GM18873 (cell line): ENCODE data around the gene KRTAP5-2.
"Not testable (repeated sequence)": the region's sequence is repeated elsewhere in the genome, so short reads cannot be mapped to it uniquely, and the experiment has no call there.

ENCODE experiments used
- ATAC-seq: cut with Tn5 transposase; IDR thresholded peaks from one replicate; pipeline ENCODE4 v1.9.1; 2021; ENCODE audit warnings: mild to moderate bottlenecking, moderate library complexity, moderate number of reproducible peaks; ENCODE audit not compliant: unreplicated experiment, low FRiP score

Gene KRTAP5-2

DNA sequence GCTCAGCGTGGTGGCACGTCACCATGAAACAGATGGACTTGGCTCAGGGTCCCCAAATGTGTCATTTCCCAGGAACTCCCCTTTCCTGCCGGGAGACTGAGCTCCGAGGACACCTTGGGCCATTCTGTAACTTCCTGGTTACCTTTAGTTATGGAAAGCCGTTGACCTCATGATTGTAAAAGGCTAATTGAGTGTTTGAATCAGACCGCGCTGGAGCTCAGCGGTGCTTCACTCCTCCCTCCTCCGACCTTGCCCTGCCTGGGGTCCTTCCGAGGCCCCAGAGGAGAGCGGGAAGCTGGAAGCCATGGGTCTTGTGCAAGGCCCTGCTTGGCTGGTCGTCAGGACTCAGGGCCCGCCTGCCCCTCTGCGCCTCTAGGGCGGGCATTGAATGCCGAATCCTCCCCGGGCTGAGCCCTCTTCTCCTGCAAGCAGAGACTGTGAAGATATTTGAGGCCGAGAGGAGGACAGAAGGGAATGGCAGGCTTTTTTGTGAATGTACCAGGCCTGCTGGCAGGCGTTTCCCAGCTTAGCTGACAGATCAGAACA lies 1.4 kb downstream of the KRTAP5-2 start:
- not testable (repeated sequence) for ATAC-seq

GRCh38 chr11:1595994-1596575 lies 2.0 kb downstream of the KRTAP5-2 start:
- not testable (repeated sequence) for ATAC-seq

DNA sequence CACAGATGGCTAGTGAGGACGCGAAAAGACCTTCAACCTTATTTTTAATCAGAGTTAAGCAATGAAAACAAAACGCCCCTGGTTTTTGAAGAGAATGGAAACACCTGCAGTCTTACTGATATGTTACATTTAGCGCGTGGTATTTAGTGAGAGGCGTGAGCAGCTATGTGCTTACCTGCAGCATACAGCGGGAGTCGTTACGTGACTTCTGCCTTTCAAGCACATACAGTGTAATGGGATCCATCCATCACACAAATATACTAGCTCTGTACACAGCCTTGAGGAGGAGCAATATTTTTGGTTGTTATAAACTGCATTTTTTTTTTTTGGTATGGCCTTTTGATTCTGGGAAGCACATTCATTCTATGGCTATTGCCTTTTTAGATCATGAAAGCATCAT lies 5.5 kb downstream of the KRTAP5-2 start:
- ATAC-seq = no peak

GRCh38 chr11:1589996-1590395 lies 8.1 kb downstream of the KRTAP5-2 start:
- ATAC-seq = no peak

- ATAC-seq = not testable (repeated sequence)
Observed at GRCh38 chr11:1589191-1589963, 8.7 kb downstream of the KRTAP5-2 start.

DNA sequence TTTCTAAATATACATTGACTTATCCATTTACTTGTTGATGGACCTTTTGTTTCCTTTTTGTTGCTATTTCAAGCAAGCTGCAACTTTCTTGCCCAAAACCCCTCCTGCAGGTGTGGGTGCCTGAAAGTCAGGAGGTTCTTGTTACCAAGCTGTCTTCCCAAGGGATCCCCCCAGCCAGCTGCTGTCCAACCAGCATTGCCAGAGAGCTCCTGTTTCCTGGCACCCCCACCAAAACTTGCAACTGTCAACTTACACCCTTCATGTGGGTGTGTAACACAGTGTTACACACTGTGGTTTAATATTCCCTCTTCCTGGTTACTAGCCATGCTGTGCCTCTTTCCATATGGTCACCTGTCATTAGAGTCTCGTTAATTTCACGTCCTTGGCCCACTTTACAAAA lies 11.4 kb downstream of the KRTAP5-2 start:
- no peak for ATAC-seq

GRCh38 chr11:1584661-1585370 lies 13.3 kb downstream of the KRTAP5-2 start, which contains the start of gene KRTAP5-1:
KRTAP5-1 (minus strand) TSS chr11:1585283; CDS start chr11:1585249, 34 bp downstream.
- not testable (repeated sequence) for ATAC-seq

GRCh38 chr11:1582909-1583308 lies 15.2 kb downstream of the KRTAP5-2 start:
- not testable (repeated sequence) for ATAC-seq

DNA sequence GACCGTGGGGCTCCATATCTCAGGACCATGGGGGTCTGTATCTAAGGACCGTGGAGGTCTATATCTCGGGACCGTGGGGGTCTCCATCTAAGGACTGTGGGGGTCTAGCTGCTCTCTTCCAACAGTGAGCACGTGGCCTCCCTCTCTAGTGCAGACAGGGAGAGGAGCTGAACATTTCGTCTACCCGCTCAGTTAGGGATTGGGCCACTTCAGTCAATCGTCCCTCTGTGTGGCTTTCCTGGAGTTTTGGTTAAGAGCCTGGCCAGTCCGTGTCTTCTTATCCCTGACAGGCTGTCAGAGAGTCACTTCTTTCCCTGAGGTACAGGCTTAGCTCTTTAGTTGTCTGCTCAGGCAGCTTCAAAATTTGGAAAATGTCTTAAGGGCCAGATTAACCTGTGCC lies 16.1 kb downstream of the KRTAP5-2 start:
- no peak for ATAC-seq

GRCh38 chr11:1576825-1577224 lies 21.3 kb downstream of the KRTAP5-2 start:
- no peak for ATAC-seq

DNA sequence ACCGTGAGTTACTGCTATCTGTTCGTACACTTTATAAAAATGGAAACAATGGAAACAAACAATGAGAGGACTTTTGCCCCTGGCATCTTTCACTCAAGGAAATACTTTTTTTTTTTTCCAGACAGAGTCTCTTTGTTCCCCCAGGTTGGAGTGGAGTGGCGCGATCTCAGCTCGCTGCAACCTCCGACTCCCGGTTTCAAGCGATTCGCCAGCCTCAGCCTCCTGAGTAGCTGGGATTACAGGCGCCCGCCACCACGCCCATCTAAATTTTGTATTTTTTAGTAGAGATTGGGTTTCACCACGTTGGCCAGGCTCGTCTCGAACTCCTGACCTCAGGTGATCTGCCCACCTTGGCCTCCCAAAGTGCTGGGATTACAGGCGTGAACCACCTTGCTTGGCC lies 22.3 kb downstream of the KRTAP5-2 start:
- not testable (repeated sequence) for ATAC-seq

DNA sequence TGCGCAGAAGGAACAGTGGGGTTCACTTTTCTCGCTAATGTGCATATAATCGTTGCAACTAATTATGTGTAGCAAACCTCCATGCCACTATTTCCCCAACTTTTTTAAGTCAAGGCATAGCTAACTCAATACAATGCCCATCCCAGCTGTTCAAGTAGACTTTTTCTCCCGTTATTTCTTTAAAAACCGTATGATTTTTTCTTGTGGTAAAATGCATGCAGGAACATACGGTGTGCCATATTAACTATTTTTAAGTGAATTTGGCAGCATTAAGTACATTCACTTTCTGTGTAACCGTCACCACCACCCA lies 23.2 kb downstream of the KRTAP5-2 start:
- ATAC-seq = no peak

DNA sequence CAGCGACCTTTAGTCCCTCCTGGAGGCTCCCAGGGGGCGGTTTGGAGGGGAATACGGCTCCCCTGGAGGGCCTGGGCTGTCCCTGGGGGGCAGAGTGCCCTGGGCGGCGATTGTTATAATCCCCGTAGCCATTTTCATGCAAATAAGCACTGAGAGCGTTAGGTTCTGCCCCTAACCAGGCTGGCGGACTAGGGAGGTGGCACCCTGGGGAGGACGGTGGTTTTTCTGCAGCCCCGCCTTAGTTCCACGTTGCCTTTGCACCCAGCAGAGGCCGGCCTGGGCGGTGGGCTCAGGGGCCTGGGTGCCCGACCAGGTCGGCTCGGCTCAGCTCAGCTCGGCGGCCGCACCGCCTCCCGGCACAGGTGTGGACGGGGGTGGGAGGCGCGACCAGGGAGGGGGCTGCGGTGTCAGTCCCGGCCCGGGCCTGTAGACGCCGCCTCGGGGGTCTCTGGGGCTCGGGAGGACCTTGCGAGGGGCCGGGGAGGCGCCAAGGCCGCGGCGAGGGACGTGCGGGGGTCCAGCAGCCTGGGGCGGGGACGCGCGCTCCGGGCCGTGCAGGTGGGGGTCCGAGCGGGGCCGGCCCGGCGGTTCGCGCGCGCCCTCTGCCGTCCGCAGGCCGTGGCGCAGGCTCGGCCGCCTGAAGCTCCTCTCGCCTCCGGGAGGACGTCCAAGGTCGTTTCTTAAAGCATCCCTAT lies 23.7 kb downstream of the KRTAP5-2 start:
- ATAC-seq = no peak

GRCh38 chr11:1573903-1574237 lies 24.2 kb downstream of the KRTAP5-2 start:
- no peak for ATAC-seq

DNA sequence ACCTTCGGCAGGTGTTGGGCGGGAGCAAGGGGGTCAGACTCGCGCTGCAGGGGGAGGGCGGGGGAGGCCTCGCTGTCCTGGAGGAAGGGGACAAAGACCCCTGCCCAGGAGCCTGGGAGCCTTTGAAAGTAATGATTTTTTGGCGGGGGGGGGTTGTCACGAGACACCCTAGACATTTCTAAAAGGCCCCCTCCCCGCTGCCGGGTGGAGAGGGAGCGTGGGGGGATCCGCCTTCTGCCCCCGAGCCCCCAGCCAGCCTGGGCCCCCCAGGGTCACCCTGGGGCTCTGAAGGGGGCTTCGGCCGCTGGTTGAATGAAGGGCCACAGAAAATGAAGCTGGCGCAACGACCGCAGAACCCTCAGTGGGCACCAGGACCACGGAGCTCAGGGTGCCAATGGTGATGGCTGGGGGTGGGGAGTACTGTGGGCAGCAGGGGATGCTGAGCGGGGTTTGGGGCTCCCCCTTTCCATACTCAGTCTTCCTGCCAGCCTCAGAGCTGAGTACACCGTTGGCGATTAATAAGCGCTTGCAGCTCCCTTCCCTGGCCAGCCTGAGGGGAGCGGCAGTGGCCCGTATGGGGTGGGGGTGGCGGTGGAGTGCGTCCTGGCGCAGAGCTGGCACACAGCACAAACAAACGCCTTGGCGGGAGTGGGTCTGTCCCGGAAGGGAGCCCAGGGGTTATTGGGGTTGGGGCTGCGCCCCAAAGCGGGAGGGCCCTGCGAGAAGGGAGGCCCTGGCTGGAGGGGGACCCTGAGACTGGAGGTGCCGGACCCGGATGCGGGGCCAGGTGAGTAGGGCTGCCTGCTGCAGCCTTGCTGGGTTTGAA lies 24.8 kb downstream of the KRTAP5-2 start:
- ATAC-seq = no peak

- no peak for ATAC-seq
Observed at GRCh38 chr11:1572197-1573076, 25.7 kb downstream of the KRTAP5-2 start, which contains the start of gene DUSP8. DUSP8 (minus strand) TSS chr11:1572271; CDS start chr11:1565826, 6,445 bp downstream.

DNA sequence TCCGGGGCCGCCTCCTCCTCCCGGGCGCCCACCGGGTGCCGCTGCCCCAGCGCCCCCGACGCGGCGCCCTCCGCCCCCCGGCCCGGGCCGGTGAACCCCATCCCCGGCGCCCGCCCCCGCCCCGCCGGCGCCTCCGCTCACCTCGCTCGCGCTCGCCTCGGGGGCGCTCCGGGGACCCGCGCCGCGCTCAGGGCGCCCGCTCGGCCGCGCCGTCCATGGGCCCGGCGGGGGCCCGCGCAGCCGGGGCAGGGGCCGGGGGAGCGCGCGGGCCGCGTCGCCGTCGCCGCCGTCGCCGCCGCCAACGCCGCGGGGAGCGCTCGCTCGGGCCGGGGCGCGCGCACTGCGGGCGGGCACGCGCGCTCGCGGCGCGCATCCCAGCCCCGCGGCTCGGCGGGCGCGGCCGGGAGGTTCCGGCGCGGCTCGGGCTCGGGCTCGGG lies 26.3 kb downstream of the KRTAP5-2 start:
- ATAC-seq = no peak

DNA sequence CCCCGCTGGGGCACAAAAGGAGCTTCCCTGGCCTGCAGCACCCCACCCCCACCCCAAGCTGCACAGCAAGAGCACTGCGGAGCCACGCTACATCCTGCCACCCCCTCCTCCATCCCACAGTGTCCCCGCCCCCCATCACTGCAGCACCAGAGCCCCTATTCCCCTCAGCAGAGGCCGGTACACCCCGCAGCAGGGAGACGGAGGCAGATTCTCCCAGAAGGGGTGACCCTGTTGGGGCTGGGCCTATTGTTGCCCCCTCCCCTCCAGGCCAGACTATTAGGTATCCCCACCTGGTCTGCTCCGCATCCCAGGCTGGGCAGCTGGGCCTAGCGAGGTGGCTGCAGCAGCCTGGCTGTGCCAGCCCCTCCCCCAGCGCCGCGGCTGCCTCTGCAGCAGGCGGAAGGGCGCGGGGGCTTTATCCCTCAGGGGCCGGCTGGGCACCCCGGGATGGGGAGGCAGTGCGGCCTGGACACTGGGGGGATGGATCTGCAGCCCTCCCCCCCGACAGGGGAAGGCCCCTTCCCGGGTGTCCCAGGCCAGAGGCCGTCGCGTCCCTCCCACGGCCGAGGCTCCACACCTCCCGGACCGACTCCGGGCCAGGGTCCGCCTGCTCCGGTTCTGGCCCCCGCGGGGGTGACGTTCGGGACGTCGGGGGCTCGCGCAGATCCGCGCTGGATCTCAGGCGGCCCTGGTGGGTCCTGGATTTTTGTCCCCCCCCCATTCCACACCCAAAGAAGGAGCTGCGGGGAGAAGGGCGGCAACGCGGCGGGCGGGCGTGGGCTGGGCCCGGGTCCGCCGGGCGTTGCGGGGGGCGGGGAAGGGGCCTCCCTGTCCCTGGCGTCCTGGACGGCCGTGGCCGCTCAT lies 27.0 kb downstream of the KRTAP5-2 start:
- ATAC-seq = no peak
